ENCODE results near the gene EML3. TPM values are rescaled to one million over a fixed set of nuclear protein-coding genes. Genes with fewer than 3 reads are reported as not detected.

The EML3 gene
- total and polyA plus RNA-seq, 2 of the 13 experiments (the other 11 are each of a cell fraction or from before 2014, with no cell fraction given), result 10.6 to 12.3 TPM

GRCh38 chr11:62646825-62647608 lies 34.4 kb upstream of the EML3 start:
- 59% methylated on average over 10 of the region's 32 CpGs for WGBS (ENCODE audit: low lambda C conversion rate)

More at GRCh38 chr11:62646825-62647608, 34.4 kb upstream of the EML3 start:
- FAIRE-seq (no peak), DNase-seq (ENCODE audit: low spot score) (no peak), ATAC-seq (peak; percentile 40; the same call in 1 of the 3 replicates)
- ChIA-PET CTCF (ENCODE audit: low intra/inter-chr PET ratio, low total read pairs) (no interaction called here), POLR2A (interaction anchor here (0.7 to 5.0 kb wide), 17 partner anchors 9 to 222 kb away, joined by 3 to 98 read pairs (median 17); partner anchors contain the start of genes B3GAT3, C11orf98, CSKMT and EEF1G)
- no peaks in the 10 kb centered on the region for H3K9me3 ChIP-seq (ENCODE audit: low read length)
- BruUV-seq (replicated peaks), result TSS peak; percentile 75
- TF ChIP-seq FUBP1 (CRISPR knock-in tag; IDR thresholded peaks at IDR 0.05; ENCODE audit: borderline replicate concordance) (no peak), IRX3 (CRISPR knock-in tag; IDR thresholded peaks at IDR 0.05; ENCODE audit: borderline replicate concordance, low read depth) (0 out of 2 replicates have a peak, but pooled peaks have one; percentile 3), ZNF670 (CRISPR knock-in tag; IDR thresholded peaks at IDR 0.05; ENCODE audit: borderline replicate concordance) (no peak), RBFOX2 (IDR thresholded peaks at IDR 0.05; ENCODE audit: low read depth, low read length) (peak; percentile 54; the same call in 1 of the 2 replicates), ZSCAN20 (CRISPR knock-in tag; IDR thresholded peaks at IDR 0.05; ENCODE audit: borderline replicate concordance) (no peak), ZC3H13 (CRISPR knock-in tag; IDR thresholded peaks at IDR 0.05) (peak; percentile 59), NONO (IDR thresholded peaks at IDR 0.05) (no peak), NONO (CRISPR knock-in tag; conservative IDR thresholded peaks at IDR 0.05) (0 out of 2 replicates have a peak, but pooled peaks have one; percentile 10), IRF2 (CRISPR knock-in tag; IDR thresholded peaks at IDR 0.05) (0 out of 2 replicates have a peak, but pooled peaks have one; percentile 14), PITX1 (CRISPR knock-in tag; IDR thresholded peaks at IDR 0.05) (peak; percentile 1; the same call in 1 of the 2 replicates), BATF2 (CRISPR knock-in tag; IDR thresholded peaks at IDR 0.05) (0 out of 2 replicates have a peak, but pooled peaks have one; percentile 34), TFE3 (CRISPR knock-in tag; IDR thresholded peaks at IDR 0.05) (no peak), TRIM24 (CRISPR knock-in tag; IDR thresholded peaks at IDR 0.05) (no peak), ZNF660 (CRISPR knock-in tag; IDR thresholded peaks at IDR 0.05; ENCODE audit: borderline replicate concordance, low read depth) (no peak), ETS1 (CRISPR knock-in tag; IDR thresholded peaks at IDR 0.05) (no peak), AGO2 (optimal IDR thresholded peaks at IDR 0.05; ENCODE audit: low read depth, low read length) (peak; percentile 87), AGO1 (IDR thresholded peaks at IDR 0.05; ENCODE audit: low read depth, low read length, poor library complexity, severe bottlenecking) (peak; percentile 3), ZNF234 (CRISPR knock-in tag; conservative IDR thresholded peaks at IDR 0.05) (0 out of 2 replicates have a peak, but pooled peaks have one; percentile 5)
- peak overlapping the region; percentile 68 for H3K4me2 ChIP-seq (ENCODE audit: low read depth, low read length)
- no peak overlapping the region for H2AFZ ChIP-seq (ENCODE audit: low read length)
- intact Hi-C loops (cut with micrococcal nuclease; ENCODE audit: unreplicated experiment) (no loop called here), in situ Hi-C loops (cut with HindIII; ENCODE audit: extremely low pct_ligation_motif_present, low pct_unique_long_range_greater_than_20kb) (no loop called here)
- H3K79me2 ChIP-seq (ENCODE audit: insufficient read depth, low read length), result peaks cover 42% of the 10 kb centered on the region
- peak overlapping the region in 1 of 3 experiments; percentile 41; a peak in 2 of 6 replicates for H3K4me3 ChIP-seq (replicated peaks in 1 of 3; ENCODE audit: insufficient read depth in 1 of 3, low read depth in 2 of 3, low read length in 3 of 3)
- peak overlapping the region; percentile 56 for H3K9ac ChIP-seq (ENCODE audit: insufficient read depth, low read depth, low read length)
- peak overlapping the region; percentile 98 for H3K27ac ChIP-seq (ENCODE audit: extremely low read length, insufficient read depth, low read length)
- peaks cover 8% of the 10 kb centered on the region for H4K20me1 ChIP-seq (ENCODE audit: insufficient read depth, low read length)
- no peaks in the 10 kb centered on the region for H3K27me3 ChIP-seq (ENCODE audit: control insufficient read depth in 1 of 2, insufficient read depth in 2 of 2, low read length in 2 of 2)
- H3K36me3 ChIP-seq (replicated peaks in 1 of 2; ENCODE audit: control insufficient read depth in 1 of 2, insufficient read depth in 2 of 2, low read length in 2 of 2), result peaks cover 4 to 24% of the 10 kb centered on the region in 2 experiments; a peak in 3 of 5 replicates
- peaks cover 53% of the 10 kb centered on the region for H3K4me1 ChIP-seq (ENCODE audit: insufficient read depth, low read length)

Data from HepG2 (cell line).